ENCODE measurements around the gene HLA-DMB.

GRCh38 chr6:32886681-32887383 lies 54.0 kb downstream of the HLA-DMB start:
- TF ChIP-seq FOS (IDR thresholded peaks at IDR 0.05; ENCODE audit: borderline replicate concordance, insufficient read depth, low read length): no peak
- TF ChIP-seq, protein P1, sequence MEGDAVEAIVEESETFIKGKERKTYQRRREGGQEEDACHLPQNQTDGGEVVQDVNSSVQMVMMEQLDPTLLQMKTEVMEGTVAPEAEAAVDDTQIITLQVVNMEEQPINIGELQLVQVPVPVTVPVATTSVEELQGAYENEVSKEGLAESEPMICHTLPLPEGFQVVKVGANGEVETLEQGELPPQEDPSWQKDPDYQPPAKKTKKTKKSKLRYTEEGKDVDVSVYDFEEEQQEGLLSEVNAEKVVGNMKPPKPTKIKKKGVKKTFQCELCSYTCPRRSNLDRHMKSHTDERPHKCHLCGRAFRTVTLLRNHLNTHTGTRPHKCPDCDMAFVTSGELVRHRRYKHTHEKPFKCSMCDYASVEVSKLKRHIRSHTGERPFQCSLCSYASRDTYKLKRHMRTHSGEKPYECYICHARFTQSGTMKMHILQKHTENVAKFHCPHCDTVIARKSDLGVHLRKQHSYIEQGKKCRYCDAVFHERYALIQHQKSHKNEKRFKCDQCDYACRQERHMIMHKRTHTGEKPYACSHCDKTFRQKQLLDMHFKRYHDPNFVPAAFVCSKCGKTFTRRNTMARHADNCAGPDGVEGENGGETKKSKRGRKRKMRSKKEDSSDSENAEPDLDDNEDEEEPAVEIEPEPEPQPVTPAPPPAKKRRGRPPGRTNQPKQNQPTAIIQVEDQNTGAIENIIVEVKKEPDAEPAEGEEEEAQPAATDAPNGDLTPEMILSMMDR (IDR thresholded peaks at IDR 0.05; ENCODE audit: extremely low read depth in 1 of 2, insufficient read depth in 1 of 2, low read depth in 1 of 2, low read length in 2 of 2): no peak
